ENCODE data around the gene CCDC93.
A peak's percentile ranks its signal among the peaks of the same experiment; 100 is the strongest.
"Not testable (repeated sequence)": the region's sequence is repeated elsewhere in the genome, so short reads cannot be mapped to it uniquely, and the experiment has no call there.

CCDC93 gene

DNA sequence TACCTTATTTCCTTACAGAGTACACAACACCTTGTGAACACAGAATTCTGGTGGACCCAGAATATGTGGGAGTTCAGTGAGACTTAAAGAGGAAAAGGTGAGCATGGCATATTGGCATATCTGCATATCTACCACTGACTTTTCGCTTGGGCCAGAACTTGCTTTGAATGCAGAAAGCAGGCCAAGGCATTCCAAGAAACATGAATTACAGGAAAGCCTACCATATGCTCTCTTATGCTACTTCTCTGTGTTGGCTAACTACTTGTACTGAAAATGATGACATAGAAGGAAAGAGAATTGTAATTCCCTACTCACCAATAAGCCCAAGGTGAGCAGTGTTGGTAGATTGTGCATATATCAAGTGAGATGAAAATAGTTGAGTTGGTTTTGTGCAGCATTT is 31.4 kb upstream of the CCDC93 start:
- DNase-seq (ENCODE audit: low read depth in 2 of 2): no peak

- DNase-seq (ENCODE audit: low read depth in 2 of 2): no peak
Observed at GRCh38 chr2:118044854-118045253, 31.0 kb upstream of the CCDC93 start.

DNA sequence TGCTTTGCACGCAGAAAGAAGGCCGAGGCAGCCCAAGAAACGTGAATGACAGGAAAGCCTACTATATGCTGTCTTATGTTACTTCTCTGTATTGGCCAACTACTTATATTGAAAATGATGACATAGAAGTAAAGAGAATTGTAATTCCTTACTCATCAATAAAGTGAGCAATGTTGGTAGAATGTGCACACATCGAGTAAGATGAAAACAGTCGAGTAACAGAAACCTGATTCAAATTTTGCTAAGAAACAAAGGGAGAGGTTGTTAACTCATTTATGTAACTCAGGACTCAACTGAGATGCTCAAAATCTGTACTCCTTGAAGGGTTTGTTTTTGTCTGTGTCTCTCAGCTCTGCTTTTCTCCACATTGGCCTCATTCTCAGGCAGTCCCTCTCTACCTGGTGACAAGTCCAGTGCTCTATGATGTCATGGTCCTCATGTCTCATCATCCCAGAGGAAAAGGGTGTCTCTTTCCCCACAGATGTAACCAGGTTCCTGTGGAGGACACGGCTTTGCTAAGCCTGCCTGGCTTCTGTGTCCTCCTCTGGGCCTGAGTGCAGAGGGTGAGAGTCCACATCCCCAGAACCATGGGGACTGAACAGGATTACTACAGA is 30.3 kb upstream of the CCDC93 start:
- DNase-seq (ENCODE audit: low read depth in 2 of 2): no peak

DNA sequence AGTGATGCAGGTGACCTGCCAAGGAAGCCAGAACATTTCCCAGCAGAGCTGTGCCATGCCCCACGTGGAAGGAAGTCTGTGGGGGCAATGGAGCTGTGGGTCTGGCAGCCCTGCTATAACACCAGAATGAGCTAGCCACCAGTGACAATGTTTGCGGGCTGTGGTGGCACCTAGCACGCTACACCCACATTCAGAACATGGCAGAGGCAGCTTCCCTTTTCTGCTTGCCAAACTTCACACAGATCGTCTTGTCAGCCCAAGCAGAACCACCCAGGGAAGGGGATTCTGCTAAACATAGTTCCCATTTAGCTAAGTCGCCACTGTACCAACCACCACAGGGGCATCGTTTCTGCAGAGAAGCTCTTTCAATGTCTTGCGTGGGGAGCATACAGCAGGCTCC is 27.0 kb upstream of the CCDC93 start:
- no peak for DNase-seq (ENCODE audit: low read depth in 2 of 2)

- DNase-seq (ENCODE audit: low read depth in 2 of 2): peak in 1 of 2 donors; percentile 19
Observed at GRCh38 chr2:118032169-118033013, 18.5 kb upstream of the CCDC93 start.

DNA sequence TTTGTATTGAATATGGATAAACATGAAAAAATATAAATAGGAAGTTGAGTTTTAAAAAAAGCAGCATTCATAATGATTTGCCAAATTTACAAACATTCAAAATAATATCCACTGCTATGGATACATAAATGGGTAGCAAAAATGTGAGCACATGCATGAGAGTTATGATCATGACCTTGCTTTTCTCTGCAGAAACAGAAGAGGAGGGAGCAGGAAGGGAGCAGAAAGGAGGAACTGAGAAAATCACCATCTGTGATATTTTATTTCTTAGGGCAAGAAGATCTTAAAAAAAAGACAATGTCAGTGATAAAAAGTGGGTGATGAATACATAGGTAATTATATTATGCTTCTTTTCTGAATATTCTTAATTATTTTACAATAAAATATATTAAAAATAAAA is 17.7 kb upstream of the CCDC93 start:
- DNase-seq (ENCODE audit: low read depth in 2 of 2): no peak

DNA sequence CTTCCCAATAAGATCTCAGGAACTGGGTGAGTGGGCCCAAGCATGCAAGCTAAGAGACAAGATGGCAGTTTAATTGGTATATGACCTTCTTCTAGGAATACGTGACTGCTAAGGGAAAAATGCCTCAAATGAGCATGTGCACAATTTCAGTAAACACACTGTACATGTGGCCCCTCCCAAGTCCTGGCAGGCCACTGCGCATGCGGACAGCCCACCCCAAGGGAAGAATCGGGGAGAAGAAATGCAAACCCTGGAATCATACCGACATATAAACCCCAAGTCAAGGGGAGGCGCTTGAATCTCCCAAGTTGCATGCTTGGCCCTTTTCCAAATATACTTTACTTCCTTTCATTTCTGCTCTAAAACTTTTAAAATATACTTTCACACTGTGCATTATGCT is 15.2 kb upstream of the CCDC93 start:
- DNase-seq (ENCODE audit: low read depth in 2 of 2): no peak

DNA sequence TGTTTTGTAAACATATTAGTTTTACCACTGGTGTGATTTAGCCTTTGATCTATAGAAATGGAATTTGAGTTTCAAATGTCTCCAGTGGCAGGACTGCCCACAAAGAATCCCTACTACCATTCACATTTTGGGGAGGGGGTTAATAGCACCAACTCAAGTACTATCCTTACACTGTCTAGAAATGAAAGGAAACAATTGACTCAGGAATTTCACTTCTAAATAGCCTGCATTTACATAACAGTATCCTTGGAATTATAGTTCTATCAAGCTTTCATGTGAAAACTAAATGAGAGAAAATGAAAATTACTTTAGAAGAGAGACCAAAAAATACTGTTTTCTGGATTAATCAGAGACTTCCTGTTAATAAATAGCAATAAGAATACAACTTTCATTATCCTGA is 7.5 kb upstream of the CCDC93 start:
- no peak for DNase-seq (ENCODE audit: low read depth in 2 of 2)

- no peak for DNase-seq (ENCODE audit: low read depth in 2 of 2)
Observed at GRCh38 chr2:118019821-118020220, 6.0 kb upstream of the CCDC93 start.

DNA sequence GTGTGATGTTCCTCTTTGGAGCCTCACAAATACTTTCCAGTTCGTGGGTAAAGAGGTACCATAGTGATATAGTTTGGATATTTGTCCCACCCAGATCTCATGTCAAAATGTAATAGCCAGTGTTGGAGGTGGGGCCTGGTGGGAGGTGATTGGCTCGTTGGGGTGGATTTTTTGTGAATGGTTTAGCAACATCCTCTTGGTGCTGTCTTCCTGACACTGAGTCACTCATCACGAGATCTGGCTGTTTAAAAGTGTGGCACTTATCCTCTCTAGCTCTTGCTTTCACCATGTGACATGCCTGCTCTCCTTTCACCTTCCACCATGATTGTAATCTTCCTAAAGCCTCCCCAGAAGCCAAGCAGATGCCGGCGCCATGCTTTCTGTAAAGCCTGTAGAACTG is 3.0 kb upstream of the CCDC93 start:
- DNase-seq (ENCODE audit: low read depth in 2 of 2): no peak

DNA sequence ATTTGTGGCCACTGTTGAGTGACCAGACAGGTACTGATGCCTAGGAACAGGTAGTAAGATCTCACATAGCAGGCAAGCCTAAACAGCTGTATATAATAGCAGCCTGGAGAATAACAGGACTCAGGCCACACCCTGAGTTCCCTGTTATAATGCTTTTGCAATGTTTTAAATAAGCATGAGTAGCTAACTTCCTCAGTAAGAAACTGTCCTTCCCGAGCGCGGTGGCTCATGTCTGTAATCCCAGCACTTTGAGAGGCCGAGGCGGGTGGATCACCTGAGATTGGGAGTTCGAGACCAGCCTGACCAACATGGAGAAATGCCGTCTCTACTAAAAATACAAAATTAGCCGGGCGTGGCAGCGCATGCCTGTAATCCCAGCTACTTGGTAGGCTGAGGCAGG is 1.9 kb upstream of the CCDC93 start:
- not testable (repeated sequence) for DNase-seq (ENCODE audit: low read depth in 2 of 2)

- DNase-seq (ENCODE audit: low read depth in 2 of 2): no peak
Observed at GRCh38 chr2:118014492-118014824, 588 bp upstream of the CCDC93 start.

- no peak for DNase-seq (ENCODE audit: low read depth in 2 of 2)
Observed at GRCh38 chr2:118013221-118013723, 598 bp downstream of the CCDC93 start.

GRCh38 chr2:118012778-118013177 is 1.1 kb downstream of the CCDC93 start:
- DNase-seq (ENCODE audit: low read depth in 2 of 2): no peak

- no peak for DNase-seq (ENCODE audit: low read depth in 2 of 2)
Observed at GRCh38 chr2:118010473-118010872, 3.4 kb downstream of the CCDC93 start.

GRCh38 chr2:118006861-118007260 is 7.0 kb downstream of the CCDC93 start:
- no peak for DNase-seq (ENCODE audit: low read depth in 2 of 2)

DNA sequence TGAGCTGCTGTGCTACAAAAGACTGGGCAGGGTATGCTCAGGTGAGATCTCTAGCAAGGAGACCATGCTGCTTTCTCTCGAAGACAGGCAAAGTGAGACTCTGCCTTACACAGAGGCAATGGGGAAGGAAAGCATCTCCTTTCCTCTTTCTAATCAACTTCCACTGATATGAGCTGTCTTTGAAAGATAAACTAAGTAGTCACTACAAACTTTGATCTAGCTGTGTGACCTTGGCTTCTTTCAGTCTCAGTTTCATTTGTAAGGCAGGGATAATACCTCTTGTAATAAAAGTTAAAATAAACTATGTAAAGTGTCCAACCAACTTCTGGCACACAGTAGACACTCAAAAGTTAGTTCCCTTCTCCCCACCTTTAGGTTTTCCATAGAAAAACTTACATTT is 7.5 kb downstream of the CCDC93 start:
- no peak for DNase-seq (ENCODE audit: low read depth in 2 of 2)

DNA sequence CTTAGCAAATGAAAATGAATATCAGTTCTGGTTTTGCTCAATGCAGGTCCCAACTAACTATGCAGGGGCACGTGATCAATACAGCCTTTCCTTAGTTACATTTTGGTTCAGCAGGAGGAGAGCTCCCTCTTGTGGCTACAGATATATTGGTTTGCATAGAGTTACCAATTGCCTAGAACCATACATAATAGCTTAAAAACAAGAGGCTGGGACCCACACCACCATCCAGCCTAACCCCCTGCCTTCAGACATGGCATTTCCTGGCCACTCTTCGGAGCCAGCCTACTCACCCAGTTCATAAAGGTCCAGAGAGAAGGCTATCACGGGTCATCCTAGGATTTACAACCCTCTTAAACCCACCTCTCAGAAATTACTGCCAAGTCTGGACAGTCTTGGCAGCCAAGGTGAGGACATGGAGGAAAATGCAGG is 10.5 kb downstream of the CCDC93 start:
- peak in 1 of 2 donors; percentile 43 for DNase-seq (ENCODE audit: low read depth in 2 of 2)

GRCh38 chr2:118000041-118000440 is 13.8 kb downstream of the CCDC93 start:
- DNase-seq (ENCODE audit: low read depth in 2 of 2): no peak

DNA sequence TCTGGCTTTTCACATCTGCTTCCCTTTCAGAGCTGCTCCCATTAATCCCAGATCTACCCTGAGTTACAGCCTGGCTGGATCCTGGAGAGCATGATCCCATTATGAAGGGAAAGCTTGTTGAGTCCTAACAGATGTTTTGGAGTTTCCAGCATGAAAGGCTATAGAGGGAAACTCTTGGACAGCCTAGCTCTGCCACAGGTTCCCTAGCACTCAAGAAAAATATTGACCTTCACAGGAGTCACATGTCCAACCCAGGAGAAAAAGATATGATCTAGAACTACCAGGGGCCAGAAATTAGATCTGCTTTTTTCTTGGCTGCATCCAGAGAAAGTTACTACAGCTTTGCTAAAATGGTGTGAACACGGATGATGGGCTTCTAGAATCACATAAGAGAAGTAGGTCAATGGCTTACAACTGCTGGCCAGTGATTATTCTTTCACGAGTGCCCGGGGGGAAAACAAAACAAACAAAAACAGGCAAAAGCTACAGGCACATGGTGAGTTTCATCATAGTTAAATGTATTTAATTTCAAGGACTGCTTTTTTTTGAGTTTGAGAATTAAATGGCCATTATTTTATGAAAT is 15.9 kb downstream of the CCDC93 start:
- DNase-seq (ENCODE audit: low read depth in 2 of 2): no peak

- DNase-seq (ENCODE audit: low read depth in 2 of 2): no peak
Observed at GRCh38 chr2:117996525-117996924, 17.3 kb downstream of the CCDC93 start.

DNA sequence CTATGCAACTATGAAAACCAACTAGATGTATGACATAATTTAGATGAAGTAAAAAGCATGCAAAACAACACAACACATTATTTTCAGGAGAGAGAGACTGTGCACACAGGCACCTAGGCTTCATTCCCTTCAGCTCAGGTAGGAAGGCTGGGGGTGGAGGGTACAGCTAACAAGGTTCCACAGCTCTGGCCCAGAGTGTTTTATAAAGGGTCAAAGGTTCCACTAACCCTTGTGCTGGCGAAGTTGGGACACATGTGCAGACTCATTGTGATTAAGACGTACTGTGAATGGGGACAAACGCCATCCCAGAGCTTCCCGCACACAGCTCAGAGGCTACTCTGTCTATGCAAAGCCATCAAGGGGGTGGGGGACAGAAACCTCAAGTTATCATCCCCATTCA is 19.1 kb downstream of the CCDC93 start:
- no peak for DNase-seq (ENCODE audit: low read depth in 2 of 2)

DNA sequence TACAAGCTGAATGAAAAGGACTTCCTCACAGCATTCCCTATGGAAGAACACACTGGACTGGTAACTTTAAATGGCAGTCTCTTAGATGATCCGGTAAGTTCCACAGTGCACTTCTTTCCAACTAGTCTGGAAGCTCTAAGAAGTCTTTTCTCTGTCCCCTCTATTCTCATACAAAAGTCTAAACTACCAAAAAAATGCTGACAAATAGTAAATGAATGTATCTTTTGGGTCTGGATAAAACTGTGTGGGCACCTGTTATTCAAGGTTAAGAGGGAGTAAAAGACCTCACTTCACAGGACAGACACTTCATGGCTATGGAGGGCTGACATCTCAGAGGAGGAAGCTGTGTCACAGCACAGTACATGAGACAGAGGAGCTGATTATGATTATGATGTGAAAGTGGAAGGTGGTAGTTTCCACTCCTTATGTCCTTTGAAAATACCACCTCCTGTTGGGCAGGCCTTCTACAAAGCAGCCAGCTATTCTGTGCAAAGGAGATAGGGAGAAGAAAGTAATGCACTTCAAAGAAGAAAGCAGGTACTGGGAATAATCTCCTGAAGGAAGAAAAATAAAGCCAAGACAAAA is 23.9 kb downstream of the CCDC93 start:
- no peak for DNase-seq (ENCODE audit: low read depth in 2 of 2)

Data from activated CD4-positive, alpha-beta T cell treated with anti-CD3 and anti-CD28 coated beads for 24 hours (primary cell).